ENCODE results near the gene TCTN1. TPM values are rescaled to one million over a fixed set of nuclear protein-coding genes. Genes with fewer than 3 reads are reported as not detected.

TCTN1 gene
- total and polyA plus RNA-seq, 11 donors = 12.6 to 27.7 (median 19.0) TPM

GRCh38 chr12:110575326-110575725 lies 38.6 kb upstream of the TCTN1 start:
- peaks cover 2 to 75% (median 42%) of the 10 kb centered on the region in 12 donors for H3K4me1 ChIP-seq

GRCh38 chr12:110576504-110576903 lies 37.4 kb upstream of the TCTN1 start:
- DNase-seq = no peak
- Histone ChIP-seq H3K9me3 (peaks cover 0 to 11% (median 4%) of the 10 kb centered on the region in 12 donors), H3K4me1 (peaks cover 2 to 87% (median 51%) of the 10 kb centered on the region in 12 donors), H3K27me3 (no peaks in the 10 kb centered on the region), H3K36me3 (no peaks in the 10 kb centered on the region), H3K4me3 (no peak overlapping the region), H3K27ac (peak overlapping the region in 8 of 12 donors; percentile 15 to 98 (median 54))
- intact Hi-C loops (cut with DNase I) = no loop called here
- 70 to 85% (median 78%) methylated on average over 2 of the region's 2 CpGs for WGBS, 4 donors
- no peak for TF ChIP-seq CTCF (IDR thresholded peaks at IDR 0.05)
- TF ChIP-seq POLR2A (IDR thresholded peaks at IDR 0.05) = no peak
- no peak for ATAC-seq

More at GRCh38 chr12:110575326-110575725, 38.6 kb upstream of the TCTN1 start:
- TF ChIP-seq CTCF (IDR thresholded peaks at IDR 0.05) (no peak), POLR2A (IDR thresholded peaks at IDR 0.05) (no peak)
- DNase-seq (no peak), ATAC-seq (peak; percentile 78 to 89 (median 82))
- no peak overlapping the region for H3K4me3 ChIP-seq
- no peaks in the 10 kb centered on the region for H3K36me3 ChIP-seq
- WGBS, 4 donors = 31 to 38% (median 35%) methylated on average over 1 of the region's 1 CpG
- no peaks in the 10 kb centered on the region for H3K27me3 ChIP-seq
- intact Hi-C loops (cut with DNase I) = no loop called here
- H3K9me3 ChIP-seq = peaks cover 0 to 19% (median 7%) of the 10 kb centered on the region in 12 donors
- H3K27ac ChIP-seq = peak overlapping the region; percentile 11 to 98 (median 70)

- Histone ChIP-seq H3K4me3 (peak overlapping the region in 1 of 12 donors; percentile 29), H3K4me1 (peaks cover 2 to 87% (median 53%) of the 10 kb centered on the region in 12 donors), H3K9me3 (no peaks in the 10 kb centered on the region), H3K27me3 (no peaks in the 10 kb centered on the region), H3K27ac (peak overlapping the region in 11 of 12 donors; percentile 23 to 98 (median 65)), H3K36me3 (no peaks in the 10 kb centered on the region)
- intact Hi-C loops (cut with DNase I) = loop anchor here in 1 of 10 donors (2.0 kb wide), 1 partner anchor 21 kb away; no protein-coding TSS in a partner anchor
- no peak for ATAC-seq
- 32 to 59% (median 49%) methylated on average over 8 of the region's 8 CpGs for WGBS, 4 donors
- TF ChIP-seq POLR2A (IDR thresholded peaks at IDR 0.05) (no peak), CTCF (IDR thresholded peaks at IDR 0.05) (no peak)
- DNase-seq = no peak
Measured at GRCh38 chr12:110577864-110578693, 35.9 kb upstream of the TCTN1 start.
